Mucosa of rectum (tissue), 2 donors: ENCODE data around the gene GALNS.
A peak's percentile ranks its signal among the peaks of the same experiment; 100 is the strongest.
"Not testable (repeated sequence)": the region's sequence is repeated elsewhere in the genome, so short reads cannot be mapped to it uniquely, and the experiment has no call there.

Source experiments
- H3K27ac ChIP-seq, 2 donors: one replicate each; pipeline ENCODE4 v1.7.0; 2013; ENCODE audit warnings: inconsistent platforms in 2 of 2, low read depth in 2 of 2, low read length in 2 of 2
- H3K27me3 ChIP-seq, 2 donors: one replicate each; pipeline ENCODE4 v1.7.0; 2013; ENCODE audit warnings: low read length in 2 of 2; ENCODE audit not compliant: control insufficient read depth in 2 of 2, insufficient read depth in 2 of 2
- H3K36me3 ChIP-seq, 2 donors: one replicate each; pipeline ENCODE4 v1.7.0; 2013; ENCODE audit warnings: low read length in 2 of 2; ENCODE audit not compliant: control insufficient read depth in 2 of 2, insufficient read depth in 2 of 2
- H3K4me1 ChIP-seq, 2 donors: one replicate each; pipeline ENCODE4 v1.7.0; 2013; ENCODE audit warnings: low read length in 2 of 2, mild to moderate bottlenecking in 1 of 2; ENCODE audit not compliant: control insufficient read depth in 2 of 2, insufficient read depth in 2 of 2
- H3K4me3 ChIP-seq, 2 donors: one replicate each; pipeline ENCODE4 v1.7.0; 2013; ENCODE audit warnings: low read length in 2 of 2
- H3K9ac ChIP-seq, 2 donors: one replicate each; pipeline ENCODE4 v1.7.0; 2013; ENCODE audit warnings: low read length in 2 of 2, low read depth in 1 of 2, mild to moderate bottlenecking in 1 of 2
- H3K9me3 ChIP-seq, 2 donors: one replicate each; pipeline ENCODE4 v1.7.0; 2013; ENCODE audit warnings: low read length in 2 of 2; ENCODE audit not compliant: control insufficient read depth in 2 of 2
- donor health status: healthy.
- donor health status: Normal muscosa, but diverticular disease.

The GALNS gene

DNA sequence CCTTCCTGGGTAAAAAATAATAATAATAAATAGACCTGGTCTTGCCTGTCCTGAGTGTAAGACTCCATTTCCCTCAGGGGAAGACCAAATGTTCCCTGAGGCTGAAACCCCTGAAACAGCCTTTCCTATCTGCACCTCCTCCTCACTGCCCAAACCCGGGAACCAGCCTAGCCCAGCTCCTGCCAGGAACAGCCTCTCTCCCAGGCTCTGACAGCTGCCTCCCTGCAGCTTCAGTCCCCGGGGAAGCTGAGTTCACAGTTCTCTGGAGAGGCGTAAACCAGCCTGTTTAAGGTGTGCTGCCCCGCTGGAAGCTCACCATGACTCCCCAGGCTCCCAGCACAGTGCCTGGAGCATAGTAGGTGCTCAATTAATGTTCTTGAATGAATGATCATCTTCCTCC lies 60.5 kb downstream of the GALNS start:
- H3K4me1 ChIP-seq: peaks cover 0 to 3% of the 10 kb centered on the region in 2 donors
- no peak overlapping the region for H3K4me3 ChIP-seq
- no peak overlapping the region for H3K9ac ChIP-seq
- no peaks in the 10 kb centered on the region for H3K27me3 ChIP-seq
- no peak overlapping the region for H3K27ac ChIP-seq
- H3K9me3 ChIP-seq: no peaks in the 10 kb centered on the region
- no peaks in the 10 kb centered on the region for H3K36me3 ChIP-seq

DNA sequence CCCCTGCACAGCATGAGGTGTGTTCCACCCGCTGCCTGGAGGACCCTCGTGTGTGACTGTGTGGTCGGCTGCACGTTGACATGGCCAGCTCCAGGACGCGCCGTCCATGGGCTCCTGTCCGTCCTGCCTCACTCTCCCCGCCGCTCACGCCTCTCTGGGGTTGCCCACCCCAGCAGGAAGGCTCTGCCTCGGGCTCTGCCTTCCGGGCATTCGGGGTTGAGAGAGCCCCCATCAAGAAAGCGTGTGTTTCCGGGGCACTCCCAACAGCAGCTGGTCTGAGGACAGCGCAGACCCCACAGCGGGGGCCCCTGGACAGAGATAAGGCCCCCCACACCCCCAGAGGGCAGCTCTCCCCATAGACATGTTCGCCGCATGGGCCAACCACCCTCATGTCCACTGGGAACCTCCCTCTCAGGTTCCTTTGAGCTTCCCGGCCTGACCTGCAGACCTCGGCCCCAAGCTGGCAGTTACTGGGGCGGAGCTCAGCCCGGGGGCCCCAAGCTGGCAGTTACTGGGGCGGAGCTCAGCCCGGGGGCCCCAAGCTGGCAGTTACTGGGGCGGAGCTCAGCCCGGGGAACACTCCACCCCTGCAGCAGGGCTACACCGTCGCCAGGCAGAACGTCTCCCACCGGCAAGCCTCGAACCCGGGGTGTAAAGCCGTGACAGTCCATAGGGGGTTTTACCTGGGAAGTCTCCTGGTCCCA lies 63.3 kb downstream of the GALNS start:
- Histone ChIP-seq H3K9me3 (no peaks in the 10 kb centered on the region), H3K27me3 (no peaks in the 10 kb centered on the region), H3K9ac (no peak overlapping the region), H3K27ac (no peak overlapping the region), H3K4me1 (peaks cover 0 to 6% of the 10 kb centered on the region in 2 donors), H3K4me3 (no peak overlapping the region), H3K36me3 (no peaks in the 10 kb centered on the region)

DNA sequence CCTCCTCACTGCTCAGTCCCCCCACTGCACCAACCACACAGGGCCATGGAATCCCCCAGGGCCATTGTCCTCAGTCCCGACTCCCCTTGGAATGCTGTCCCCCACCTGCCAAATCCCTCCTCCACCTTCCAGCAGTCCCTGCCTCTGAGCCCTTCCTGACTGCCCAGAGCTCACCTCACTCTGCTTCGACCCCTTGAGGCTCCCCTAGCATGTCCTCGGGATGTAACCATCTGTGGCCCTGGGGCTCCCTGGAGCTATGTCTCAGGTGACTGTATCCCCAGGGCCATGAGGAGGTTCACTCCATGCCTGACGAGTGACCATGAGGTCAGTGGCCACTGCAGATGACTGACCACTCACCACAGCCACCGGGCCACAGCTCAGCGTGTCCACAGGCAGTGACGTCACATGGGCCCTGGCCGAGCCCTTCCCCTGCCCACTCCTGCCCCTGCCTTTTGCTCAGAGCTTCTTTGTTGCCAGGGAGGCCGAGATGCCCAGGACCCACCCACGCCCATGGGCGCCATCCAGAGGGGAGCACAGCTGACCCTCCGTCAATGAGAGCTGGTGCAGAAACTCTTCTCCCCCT lies 64.0 kb downstream of the GALNS start:
- Histone ChIP-seq H3K27ac (no peak overlapping the region), H3K27me3 (no peaks in the 10 kb centered on the region), H3K4me1 (peaks cover 0 to 6% of the 10 kb centered on the region in 2 donors), H3K9ac (no peak overlapping the region), H3K36me3 (no peaks in the 10 kb centered on the region), H3K9me3 (no peaks in the 10 kb centered on the region), H3K4me3 (no peak overlapping the region)

DNA sequence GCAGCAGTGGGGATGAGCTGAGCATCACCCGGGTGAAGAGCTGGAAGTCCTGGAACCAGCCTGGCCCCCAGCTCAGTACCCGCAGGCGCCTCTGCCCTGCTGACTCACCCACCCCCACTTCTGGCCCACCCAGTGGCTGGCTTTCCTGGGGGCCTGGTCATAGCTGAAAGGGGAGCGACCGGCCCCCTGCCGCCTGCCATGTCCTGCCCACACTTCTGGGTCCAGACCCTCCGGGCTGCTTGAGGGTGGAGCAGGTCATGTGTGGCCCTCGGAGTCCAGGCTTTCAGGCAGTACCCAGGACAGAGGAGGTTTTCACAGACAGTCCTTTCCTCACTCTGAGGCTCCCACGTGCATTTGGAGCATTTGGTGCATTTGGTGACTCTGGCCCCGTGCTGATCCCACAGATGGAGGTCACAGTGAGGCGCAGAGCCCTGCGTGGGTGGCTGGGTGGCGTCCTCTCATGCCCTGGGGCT lies 64.6 kb downstream of the GALNS start:
- no peaks in the 10 kb centered on the region for H3K9me3 ChIP-seq
- peaks cover 0 to 6% of the 10 kb centered on the region in 2 donors for H3K4me1 ChIP-seq
- no peak overlapping the region for H3K4me3 ChIP-seq
- H3K36me3 ChIP-seq: no peaks in the 10 kb centered on the region
- H3K9ac ChIP-seq: no peak overlapping the region
- no peaks in the 10 kb centered on the region for H3K27me3 ChIP-seq
- no peak overlapping the region for H3K27ac ChIP-seq

DNA sequence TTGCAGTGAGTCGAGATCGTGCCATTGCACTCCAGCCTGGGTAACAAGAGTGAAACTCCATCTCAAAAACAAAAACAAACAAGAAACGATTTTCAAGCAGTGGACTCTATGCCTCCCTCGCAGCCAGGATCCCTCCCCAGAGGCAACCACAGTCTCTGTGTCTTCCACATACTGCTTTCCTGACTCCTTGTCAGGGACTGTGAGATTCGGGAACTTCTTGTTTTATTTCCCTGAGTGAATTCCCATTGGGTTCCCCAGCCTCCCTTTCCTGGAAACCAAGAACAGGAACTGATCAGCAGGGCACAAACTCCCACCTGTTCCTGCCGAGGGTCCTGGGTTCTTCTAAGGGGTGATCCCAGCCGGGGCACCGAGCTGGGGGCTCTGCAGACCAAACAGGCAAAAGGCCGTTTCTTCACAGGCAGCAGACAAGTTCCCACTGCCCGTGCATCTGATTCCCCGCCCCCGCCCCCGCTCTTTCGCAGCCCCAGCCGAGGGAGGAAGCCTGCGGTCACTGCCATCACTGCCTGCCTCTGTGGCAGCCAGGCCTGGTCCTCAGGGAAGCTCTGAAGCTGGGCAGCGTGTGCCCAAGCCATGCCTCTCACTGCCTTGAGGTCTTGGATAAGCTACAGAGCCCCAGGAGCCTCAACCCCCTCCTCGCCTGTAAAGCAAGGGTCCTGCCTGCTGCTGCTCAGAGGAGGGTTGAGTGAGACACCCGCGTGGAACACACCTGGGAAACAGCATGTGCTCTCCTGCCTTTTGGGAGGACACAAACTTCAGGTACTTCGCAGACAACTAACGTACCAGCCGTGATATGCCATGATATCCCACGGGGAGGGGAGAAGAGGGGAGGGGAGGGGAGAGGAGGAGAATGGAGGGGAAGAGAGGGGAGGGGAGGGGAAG lies 66.2 kb downstream of the GALNS start:
- H3K9ac ChIP-seq: peak overlapping the region in 1 of 2 donors; percentile 24
- no peaks in the 10 kb centered on the region for H3K27me3 ChIP-seq
- H3K4me1 ChIP-seq: peaks cover 0 to 9% of the 10 kb centered on the region in 2 donors
- H3K4me3 ChIP-seq: no peak overlapping the region
- no peaks in the 10 kb centered on the region for H3K36me3 ChIP-seq
- peak overlapping the region; percentile 14 to 58 for H3K27ac ChIP-seq
- H3K9me3 ChIP-seq: no peaks in the 10 kb centered on the region

DNA sequence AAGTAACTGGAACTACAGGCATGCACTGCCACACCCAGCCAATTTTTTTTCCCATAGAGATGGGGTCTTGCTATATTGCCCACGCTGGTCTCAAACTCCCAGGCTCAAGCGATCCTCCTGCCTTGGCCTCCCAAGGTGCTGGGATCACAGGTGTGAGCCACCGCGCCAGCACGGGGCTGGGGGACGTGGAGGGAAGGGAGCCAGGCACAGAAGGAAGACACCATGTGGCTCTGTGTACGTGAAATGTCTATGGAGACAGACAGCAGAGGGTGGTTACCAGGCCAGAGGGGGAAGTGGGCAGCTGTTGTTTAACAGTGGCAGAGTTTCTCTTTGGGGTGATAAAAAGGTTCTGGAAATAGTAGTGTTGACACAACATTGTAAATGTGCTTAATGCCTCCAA lies 67.2 kb downstream of the GALNS start:
- Histone ChIP-seq H3K9me3 (no peaks in the 10 kb centered on the region), H3K27ac (no peak overlapping the region), H3K36me3 (no peaks in the 10 kb centered on the region), H3K27me3 (no peaks in the 10 kb centered on the region), H3K9ac (no peak overlapping the region), H3K4me3 (no peak overlapping the region), H3K4me1 (peaks cover 0 to 10% of the 10 kb centered on the region in 2 donors)

DNA sequence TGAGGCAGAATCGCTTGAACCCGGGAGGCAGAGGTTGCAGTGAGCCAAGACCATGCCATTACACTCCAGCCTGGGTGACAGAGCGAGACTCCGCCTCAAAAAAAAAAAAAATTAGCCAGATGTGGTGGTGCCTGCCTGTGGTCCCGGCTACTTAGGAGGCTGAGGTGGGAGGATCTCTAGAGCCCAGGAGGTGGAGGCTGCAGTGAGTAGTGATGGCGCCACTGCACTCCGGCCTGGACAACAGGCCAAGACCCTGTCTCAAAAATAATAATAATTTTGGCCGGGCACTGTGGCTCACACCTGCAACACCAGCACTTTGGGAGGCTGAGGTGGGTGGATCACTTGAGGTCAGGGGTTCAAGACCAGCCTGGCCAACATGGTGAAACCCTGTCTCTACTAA lies 68.0 kb downstream of the GALNS start:
- H3K27me3 ChIP-seq, H3K27ac ChIP-seq, H3K9me3 ChIP-seq, H3K9ac ChIP-seq, H3K36me3 ChIP-seq, H3K4me3 ChIP-seq: not testable (repeated sequence)
- H3K4me1 ChIP-seq: peaks cover 5 to 10% of the 10 kb centered on the region in 2 donors

DNA sequence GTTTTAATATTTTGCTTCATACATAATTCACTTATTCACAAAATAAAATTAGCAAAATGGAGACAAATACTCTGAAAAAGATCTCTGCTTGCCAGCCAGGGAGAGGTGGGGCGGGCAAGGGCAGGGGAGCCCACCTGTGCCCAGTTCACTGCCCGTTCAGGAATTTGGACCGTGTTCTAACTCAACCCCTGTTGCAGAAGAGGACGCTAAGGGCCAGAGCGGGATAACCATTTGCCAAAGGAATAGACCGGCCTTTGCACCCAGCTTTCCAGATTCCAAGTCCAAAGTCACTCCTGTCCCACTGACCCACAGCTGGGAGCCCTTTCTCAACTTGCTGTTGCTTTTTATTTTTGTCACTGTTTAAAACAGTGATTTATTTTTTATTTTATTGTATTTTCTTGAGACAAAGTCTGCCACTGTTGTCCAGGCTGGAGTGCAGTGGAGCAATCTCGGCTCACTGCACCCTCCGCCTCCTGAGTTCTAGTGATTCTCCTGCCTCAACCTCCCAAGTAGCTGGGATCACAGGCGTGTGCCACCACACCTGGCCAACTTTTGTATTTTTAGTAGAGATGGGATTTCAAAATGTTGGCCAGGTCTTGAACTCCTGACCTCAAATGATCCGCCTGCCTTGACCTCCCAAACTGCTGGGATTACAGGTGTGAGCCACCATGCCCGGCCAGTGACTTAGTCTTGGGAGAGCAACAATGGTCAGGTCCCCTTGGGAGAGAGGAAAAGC lies 69.0 kb downstream of the GALNS start:
- Histone ChIP-seq H3K36me3 (no peaks in the 10 kb centered on the region), H3K4me3 (no peak overlapping the region), H3K27me3 (no peaks in the 10 kb centered on the region), H3K27ac (no peak overlapping the region), H3K9me3 (no peaks in the 10 kb centered on the region), H3K4me1 (peaks cover 10 to 18% of the 10 kb centered on the region in 2 donors), H3K9ac (no peak overlapping the region)

DNA sequence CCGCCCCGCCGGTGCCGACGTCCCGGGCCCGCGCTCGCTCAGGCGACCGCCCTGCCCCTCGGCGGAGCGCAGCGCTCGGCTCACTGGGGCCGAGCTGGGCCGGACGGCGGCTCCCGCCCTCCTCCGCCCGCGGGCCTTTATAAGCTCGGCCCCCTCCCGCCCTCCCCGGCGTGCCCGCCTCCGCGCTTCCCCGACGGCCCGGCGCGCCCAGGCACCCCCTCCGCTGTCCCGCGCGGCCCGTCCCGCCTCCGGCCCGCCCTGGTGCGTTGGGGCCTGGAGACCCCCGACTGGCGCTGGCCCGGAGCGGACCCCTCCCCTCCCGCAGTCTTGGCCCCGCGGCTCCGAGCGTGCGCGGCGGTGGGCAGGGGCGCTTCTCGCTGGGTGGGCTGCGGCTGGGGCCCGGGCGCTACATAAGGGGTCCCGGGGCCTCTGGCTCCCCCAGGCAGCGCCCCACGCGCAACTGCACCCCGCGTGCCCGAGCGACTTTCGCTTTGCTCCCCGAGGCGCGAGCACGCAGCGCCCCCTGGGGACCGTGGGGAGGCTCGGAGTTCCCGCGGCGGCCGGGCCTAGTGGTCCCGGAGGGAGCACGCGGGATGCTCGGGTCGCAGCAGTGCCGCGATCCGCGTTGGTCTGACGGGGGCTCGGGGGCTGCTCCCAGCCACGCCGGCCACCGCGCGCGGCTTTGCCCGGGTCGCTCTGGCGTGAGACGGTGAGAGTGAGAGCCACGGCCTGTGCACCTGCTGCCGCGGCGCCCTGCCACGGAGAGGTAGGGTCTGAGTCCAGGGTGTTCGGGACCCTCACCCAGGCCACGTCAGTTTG lies 71.4 kb downstream of the GALNS start, which contains the start of gene PIEZO1:
PIEZO1 (minus strand) TSS at position 115 of the 819 bp plus-strand sequence. CDS start 256 bp downstream, outside the sequence.
- Histone ChIP-seq H3K9me3 (no peaks in the 10 kb centered on the region), H3K27me3 (no peaks in the 10 kb centered on the region), H3K36me3 (no peaks in the 10 kb centered on the region), H3K9ac (peak within 1 kb of the TSS; percentile 72 to 75), H3K4me1 (peaks cover 23 to 40% of the 10 kb centered on the region in 2 donors), H3K27ac (peak within 1 kb of the TSS; percentile 75 to 80), H3K4me3 (peak within 1 kb of the TSS; percentile 64 to 71)
